NCI-H526 treated with DMSO at 0.1 percent for 48 hours (cell line): ENCODE results near the gene CFTR.
"Not testable (repeated sequence)": the region's sequence is repeated elsewhere in the genome, so short reads cannot be mapped to it uniquely, and the experiment has no call there.

Experiments used
- DNase-seq: peaks from one replicate; lab custom pipeline; 2025; lab: John Stamatoyannopoulos, UW

The CFTR gene

GRCh38 chr7:117479225-117480054, at the start of gene CFTR:
Gene CFTR, plus strand, starts transcription at chr7:117480025. Its CDS starts 70 bp downstream, at chr7:117480095.
- DNase-seq: no peak

GRCh38 chr7:117435475-117436043, 44.3 kb upstream of the CFTR start:
- no peak for DNase-seq

GRCh38 chr7:117444646-117445045, 35.2 kb upstream of the CFTR start:
- DNase-seq: no peak

- no peak for DNase-seq
These were observed 34.6 kb upstream of the CFTR start for GRCh38 chr7:117445206-117445605.

GRCh38 chr7:117446220-117446815, 33.5 kb upstream of the CFTR start:
- no peak for DNase-seq

GRCh38 chr7:117448655-117449054, 31.2 kb upstream of the CFTR start:
- no peak for DNase-seq

- DNase-seq: no peak
These were observed 20.7 kb upstream of the CFTR start for GRCh38 chr7:117458977-117459583.

GRCh38 chr7:117459735-117460134, 20.1 kb upstream of the CFTR start:
- DNase-seq: no peak

- not testable (repeated sequence) for DNase-seq
These were observed 19.0 kb upstream of the CFTR start for GRCh38 chr7:117460815-117461214.

GRCh38 chr7:117468174-117468573, 11.7 kb upstream of the CFTR start:
- no peak for DNase-seq

- DNase-seq: no peak
These were observed 9.0 kb upstream of the CFTR start for GRCh38 chr7:117470777-117471176.

GRCh38 chr7:117472335-117472734, 7.5 kb upstream of the CFTR start:
- no peak for DNase-seq

GRCh38 chr7:117476557-117477215, 3.1 kb upstream of the CFTR start:
- DNase-seq: no peak

- DNase-seq: no peak
These were observed 995 bp upstream of the CFTR start for GRCh38 chr7:117478836-117479224.

- no peak for DNase-seq
These were observed 184 bp downstream of the CFTR start for GRCh38 chr7:117480055-117480362.

GRCh38 chr7:117480978-117481377, 1.2 kb downstream of the CFTR start:
- no peak for DNase-seq

GRCh38 chr7:117485118-117485620, 5.3 kb downstream of the CFTR start:
- DNase-seq: no peak

GRCh38 chr7:117489016-117489415, 9.2 kb downstream of the CFTR start:
- no peak for DNase-seq

- DNase-seq: no peak
These were observed 9.6 kb downstream of the CFTR start for GRCh38 chr7:117489430-117489829.

- DNase-seq: no peak
These were observed 10.1 kb downstream of the CFTR start for GRCh38 chr7:117489911-117490310.

- DNase-seq: no peak
These were observed 12.8 kb downstream of the CFTR start for GRCh38 chr7:117492649-117493048.

- no peak for DNase-seq
These were observed 13.6 kb downstream of the CFTR start for GRCh38 chr7:117493460-117493859.
